ENCODE data around the gene UIMC1.
"Not testable (repeated sequence)": the region's sequence is repeated elsewhere in the genome, so short reads cannot be mapped to it uniquely, and the experiment has no call there.

The UIMC1 gene

GRCh38 chr5:176881021-176881749 lies 125.4 kb downstream of the UIMC1 start:
- DNase-seq, result no peak

GRCh38 chr5:176880366-176881020 lies 126.1 kb downstream of the UIMC1 start:
- no peak for DNase-seq

GRCh38 chr5:176879663-176880361 lies 126.8 kb downstream of the UIMC1 start:
- no peak for DNase-seq

GRCh38 chr5:176878906-176879662 lies 127.5 kb downstream of the UIMC1 start:
- no peak for DNase-seq

- no peak for DNase-seq
Measured at GRCh38 chr5:176878463-176878862, 128.1 kb downstream of the UIMC1 start.

- no peak for DNase-seq
Measured at GRCh38 chr5:176877793-176878331, 128.7 kb downstream of the UIMC1 start.

GRCh38 chr5:176876506-176877431 lies 129.8 kb downstream of the UIMC1 start:
- DNase-seq, result no peak

- DNase-seq, result no peak
Measured at GRCh38 chr5:176875783-176876505, 130.6 kb downstream of the UIMC1 start.

- no peak for DNase-seq
Measured at GRCh38 chr5:176875014-176875550, 131.5 kb downstream of the UIMC1 start.

- DNase-seq, result no peak
Measured at GRCh38 chr5:176874198-176874780, 132.3 kb downstream of the UIMC1 start.

GRCh38 chr5:176873541-176874172 lies 132.9 kb downstream of the UIMC1 start:
- DNase-seq, result no peak

- not testable (repeated sequence) for DNase-seq
Measured at GRCh38 chr5:176873011-176873410, 133.6 kb downstream of the UIMC1 start.

- DNase-seq, result not testable (repeated sequence)
Measured at GRCh38 chr5:176872586-176872985, 134.0 kb downstream of the UIMC1 start.

- DNase-seq, result not testable (repeated sequence)
Measured at GRCh38 chr5:176870644-176871043, 135.9 kb downstream of the UIMC1 start.

GRCh38 chr5:176870110-176870591 lies 136.4 kb downstream of the UIMC1 start:
- DNase-seq, result no peak

- DNase-seq, result no peak
Measured at GRCh38 chr5:176869501-176870109, 137.0 kb downstream of the UIMC1 start.

- DNase-seq, result no peak
Measured at GRCh38 chr5:176868731-176869130, 137.8 kb downstream of the UIMC1 start.

- DNase-seq, result no peak
Measured at GRCh38 chr5:176868126-176868525, 138.5 kb downstream of the UIMC1 start.

- DNase-seq, result no peak
Measured at GRCh38 chr5:176866707-176867310, 139.8 kb downstream of the UIMC1 start.
